Measurements from ENCODE around the gene DSTYK.
"Not testable (repeated sequence)": the region's sequence is repeated elsewhere in the genome, so short reads cannot be mapped to it uniquely, and the experiment has no call there.

The DSTYK gene

GRCh38 chr1:205220421-205220820 lies 8.9 kb upstream of the DSTYK start:
- no peak for DNase-seq (ENCODE audit: low read depth, low spot score)

GRCh38 chr1:205217418-205217817 lies 5.9 kb upstream of the DSTYK start:
- DNase-seq (ENCODE audit: low read depth, low spot score): no peak

- DNase-seq (ENCODE audit: low read depth, low spot score): no peak
Observed at GRCh38 chr1:205216588-205216987, 5.1 kb upstream of the DSTYK start.

GRCh38 chr1:205214756-205215155 lies 3.3 kb upstream of the DSTYK start:
- no peak for DNase-seq (ENCODE audit: low read depth, low spot score)

- no peak for DNase-seq (ENCODE audit: low read depth, low spot score)
Observed at GRCh38 chr1:205211839-205212536, 486 bp upstream of the DSTYK start.

- DNase-seq (ENCODE audit: low read depth, low spot score): no peak
Observed at GRCh38 chr1:205210756-205211168, 740 bp downstream of the DSTYK start.

- no peak for DNase-seq (ENCODE audit: low read depth, low spot score)
Observed at GRCh38 chr1:205208811-205209210, 2.7 kb downstream of the DSTYK start.

- DNase-seq (ENCODE audit: low read depth, low spot score): no peak
Observed at GRCh38 chr1:205205055-205205454, 6.4 kb downstream of the DSTYK start.

GRCh38 chr1:205204552-205204951 lies 7.0 kb downstream of the DSTYK start:
- no peak for DNase-seq (ENCODE audit: low read depth, low spot score)

- no peak for DNase-seq (ENCODE audit: low read depth, low spot score)
Observed at GRCh38 chr1:205199931-205200299, 11.6 kb downstream of the DSTYK start.

- no peak for DNase-seq (ENCODE audit: low read depth, low spot score)
Observed at GRCh38 chr1:205199090-205199930, 12.2 kb downstream of the DSTYK start.

GRCh38 chr1:205192287-205192686 lies 19.2 kb downstream of the DSTYK start:
- no peak for DNase-seq (ENCODE audit: low read depth, low spot score)

- no peak for DNase-seq (ENCODE audit: low read depth, low spot score)
Observed at GRCh38 chr1:205191622-205192021, 19.9 kb downstream of the DSTYK start.

- no peak for DNase-seq (ENCODE audit: low read depth, low spot score)
Observed at GRCh38 chr1:205190845-205191577, 20.5 kb downstream of the DSTYK start.

GRCh38 chr1:205189131-205189530 lies 22.4 kb downstream of the DSTYK start:
- DNase-seq (ENCODE audit: low read depth, low spot score): no peak

- DNase-seq (ENCODE audit: low read depth, low spot score): no peak
Observed at GRCh38 chr1:205188596-205188995, 22.9 kb downstream of the DSTYK start.

- no peak for DNase-seq (ENCODE audit: low read depth, low spot score)
Observed at GRCh38 chr1:205188098-205188497, 23.4 kb downstream of the DSTYK start.

- DNase-seq (ENCODE audit: low read depth, low spot score): no peak
Observed at GRCh38 chr1:205187420-205187819, 24.1 kb downstream of the DSTYK start.

GRCh38 chr1:205186191-205186590 lies 25.3 kb downstream of the DSTYK start:
- DNase-seq (ENCODE audit: low read depth, low spot score): no peak

- no peak for DNase-seq (ENCODE audit: low read depth, low spot score)
Observed at GRCh38 chr1:205183676-205184335, 27.7 kb downstream of the DSTYK start.

GRCh38 chr1:205182930-205183329 lies 28.6 kb downstream of the DSTYK start:
- no peak for DNase-seq (ENCODE audit: low read depth, low spot score)

- not testable (repeated sequence) for DNase-seq (ENCODE audit: low read depth, low spot score)
Observed at GRCh38 chr1:205180331-205180730, 31.2 kb downstream of the DSTYK start.

Data from smooth muscle cell of the brain vasculature (primary cell).